Measurements from ENCODE around the gene RXRA.

GRCh38 chr9:134322781-134323241 is 3.4 kb upstream of the RXRA start:
- TF ChIP-seq CTCF (IDR thresholded peaks at IDR 0.05 in 8 of 11, conservative IDR thresholded peaks at IDR 0.05 in 3 of 11) (no peak), POLR2A (IDR thresholded peaks at IDR 0.05) (no peak)

Data from spleen (tissue), 7 donors.